Camera-type eye (tissue), 1 donor: ENCODE data around the gene CTSW. TPM values are rescaled to one million over a fixed set of nuclear protein-coding genes. Genes with fewer than 3 reads are reported as not detected.

Source experiments
- total RNA-seq: library from RNA; depleted of rRNA; stranded (reverse); fragments of >200 nt; gene quantifications from one replicate; pipeline ENCODE4 v1.2.3, GENCODE V29; 2014

The CTSW gene, protein sequence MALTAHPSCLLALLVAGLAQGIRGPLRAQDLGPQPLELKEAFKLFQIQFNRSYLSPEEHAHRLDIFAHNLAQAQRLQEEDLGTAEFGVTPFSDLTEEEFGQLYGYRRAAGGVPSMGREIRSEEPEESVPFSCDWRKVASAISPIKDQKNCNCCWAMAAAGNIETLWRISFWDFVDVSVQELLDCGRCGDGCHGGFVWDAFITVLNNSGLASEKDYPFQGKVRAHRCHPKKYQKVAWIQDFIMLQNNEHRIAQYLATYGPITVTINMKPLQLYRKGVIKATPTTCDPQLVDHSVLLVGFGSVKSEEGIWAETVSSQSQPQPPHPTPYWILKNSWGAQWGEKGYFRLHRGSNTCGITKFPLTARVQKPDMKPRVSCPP
- 0.77 TPM for total RNA-seq

DNA sequence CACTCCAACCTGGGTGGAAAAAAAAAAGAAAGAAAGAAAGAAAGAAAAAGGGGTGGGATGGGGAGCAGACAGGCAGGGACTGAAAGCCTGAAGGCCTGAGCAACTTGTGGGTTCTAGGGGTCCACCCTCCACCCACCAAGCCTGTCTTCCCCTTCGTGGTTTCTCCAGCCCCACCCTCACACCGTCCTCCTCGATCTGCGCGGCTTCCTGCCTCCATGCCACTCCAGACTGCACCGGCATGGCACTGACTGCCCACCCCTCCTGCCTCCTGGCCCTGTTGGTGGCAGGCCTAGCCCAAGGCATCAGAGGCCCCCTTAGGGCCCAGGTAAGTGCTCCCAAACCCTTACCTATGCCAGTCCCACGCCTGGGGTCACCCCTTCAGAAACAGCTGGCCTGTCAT lies at the start of gene CTSW:
Gene CTSW (plus strand): TSS at position 221 of the 400 bp plus-strand sequence. CDS start 18 bp downstream, at position 239.

DNA sequence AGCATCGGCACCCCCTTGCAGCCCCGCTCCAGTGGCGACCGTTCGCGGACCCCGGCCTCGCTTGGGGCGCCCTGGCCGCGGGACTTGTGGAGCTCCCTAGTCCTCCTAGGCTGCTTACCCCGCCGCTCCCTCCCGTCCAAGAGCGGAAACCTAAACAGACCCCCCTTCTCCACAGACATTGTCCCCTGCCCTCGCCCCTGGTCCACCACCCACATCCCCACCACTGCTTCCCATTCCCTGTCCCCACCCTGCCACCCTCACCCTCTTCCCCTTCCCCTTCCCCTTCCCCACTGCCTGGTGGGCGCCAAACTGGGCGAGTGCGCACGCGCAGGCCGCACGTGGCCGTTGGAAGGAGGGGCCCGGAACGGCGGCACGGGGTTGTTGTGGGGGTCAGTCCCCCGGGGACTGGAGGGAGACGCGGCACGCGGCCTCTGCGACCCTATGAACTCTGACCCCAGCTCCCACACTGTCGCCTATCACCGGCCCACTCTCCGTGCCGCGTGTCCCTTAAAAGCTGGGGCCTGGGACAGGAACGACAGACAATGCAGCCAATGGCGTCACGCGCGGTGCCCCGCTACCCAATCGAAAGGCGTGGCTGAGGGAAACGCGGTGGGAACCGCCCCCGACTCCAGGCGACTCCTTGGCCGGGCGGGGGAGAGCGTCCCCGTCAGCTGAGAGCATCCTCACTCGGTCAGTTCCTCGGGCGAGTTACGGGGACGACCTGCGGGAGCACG lies 46.2 kb upstream of the CTSW start, which contains the start of gene SNX32:
Gene SNX32 (plus strand): TSS at position 667 of the 734 bp plus-strand sequence. CDS start 103 bp downstream, outside the sequence.

DNA sequence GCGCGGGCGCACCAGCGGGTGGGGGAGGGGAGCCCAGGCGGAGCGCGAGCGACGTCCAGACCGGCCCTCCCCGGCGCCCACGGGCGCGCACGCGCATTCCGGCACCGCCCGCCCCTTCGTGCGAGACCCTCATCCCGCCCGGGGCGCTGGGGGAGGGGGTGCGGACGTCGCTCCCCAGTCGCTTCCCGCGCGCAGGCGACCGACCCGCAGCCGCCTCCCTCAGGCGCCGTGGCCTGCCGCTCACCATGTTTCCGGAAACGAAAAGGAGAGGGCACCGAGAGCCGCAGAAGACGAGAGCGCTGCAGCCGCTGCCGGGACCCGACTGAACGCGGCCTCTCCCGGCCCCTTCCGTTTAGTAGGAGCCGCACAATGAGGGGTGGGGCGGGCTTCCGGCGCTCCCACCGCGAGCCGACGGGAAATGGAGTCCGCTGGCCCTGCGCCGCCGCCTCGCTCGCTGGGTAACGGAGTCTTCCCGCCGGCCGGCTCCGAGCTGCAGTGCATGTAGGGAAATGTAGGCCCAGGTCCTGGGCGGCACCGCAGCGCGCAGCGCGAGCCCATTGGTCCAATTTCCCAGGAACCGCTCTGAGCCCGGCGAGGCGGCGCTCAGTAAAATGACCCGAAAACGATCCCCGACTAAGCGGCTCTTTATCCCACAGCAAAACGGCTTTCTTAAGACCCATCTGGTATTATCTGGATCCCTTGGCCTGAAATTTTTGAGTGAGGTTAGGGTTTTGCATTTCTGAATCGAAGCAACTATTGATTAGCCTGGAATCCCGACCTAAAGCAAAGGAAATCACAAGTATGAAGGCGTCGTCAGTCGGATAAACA lies 21.6 kb upstream of the CTSW start, which contains the start of gene CFL1:
Gene CFL1 (minus strand): TSS at position 328 of the 828 bp plus-strand sequence. CDS start 81 bp downstream, at position 247.

DNA sequence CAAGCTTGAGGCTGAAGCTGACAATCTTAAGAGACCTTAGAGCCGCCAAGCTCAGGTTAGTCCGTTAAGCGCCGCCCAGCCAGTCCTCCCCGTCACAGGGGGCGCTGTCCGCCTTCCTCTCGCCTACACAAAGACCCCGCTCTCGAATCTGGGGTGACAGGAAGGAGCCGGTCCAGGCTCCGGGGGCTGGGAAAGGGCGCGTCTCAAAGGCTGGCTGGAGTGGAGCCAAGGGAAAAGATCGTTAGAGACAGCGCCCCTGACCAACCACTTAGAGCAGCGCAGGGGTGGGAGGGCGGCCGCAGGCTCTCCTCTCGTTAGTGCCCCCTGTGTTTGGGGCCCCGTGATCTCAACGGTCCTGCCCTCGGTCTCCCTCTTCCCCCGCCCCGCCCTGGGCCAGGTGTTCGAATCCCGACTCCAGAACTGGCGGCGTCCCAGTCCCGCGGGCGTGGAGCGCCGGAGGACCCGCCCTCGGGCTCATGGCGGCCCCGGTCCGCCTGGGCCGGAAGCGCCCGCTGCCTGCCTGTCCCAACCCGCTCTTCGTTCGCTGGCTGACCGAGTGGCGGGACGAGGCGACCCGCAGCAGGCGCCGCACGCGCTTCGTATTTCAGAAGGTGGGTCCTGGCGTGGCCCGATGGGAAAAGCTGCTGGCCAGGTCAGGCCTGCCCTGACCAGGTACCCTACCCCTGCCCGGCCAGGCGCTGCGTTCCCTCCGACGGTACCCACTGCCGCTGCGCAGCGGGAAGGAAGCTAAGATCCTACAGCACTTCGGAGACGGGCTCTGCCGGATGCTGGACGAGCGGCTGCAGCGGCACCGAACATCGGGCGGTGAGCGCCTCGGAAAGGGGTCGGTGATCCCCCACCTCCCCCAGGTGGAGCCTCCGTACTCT lies 19.1 kb upstream of the CTSW start, which contains the start of gene MUS81:
Gene MUS81 (plus strand): TSS at position 156 of the 887 bp plus-strand sequence. CDS start 321 bp downstream, at position 477.

DNA sequence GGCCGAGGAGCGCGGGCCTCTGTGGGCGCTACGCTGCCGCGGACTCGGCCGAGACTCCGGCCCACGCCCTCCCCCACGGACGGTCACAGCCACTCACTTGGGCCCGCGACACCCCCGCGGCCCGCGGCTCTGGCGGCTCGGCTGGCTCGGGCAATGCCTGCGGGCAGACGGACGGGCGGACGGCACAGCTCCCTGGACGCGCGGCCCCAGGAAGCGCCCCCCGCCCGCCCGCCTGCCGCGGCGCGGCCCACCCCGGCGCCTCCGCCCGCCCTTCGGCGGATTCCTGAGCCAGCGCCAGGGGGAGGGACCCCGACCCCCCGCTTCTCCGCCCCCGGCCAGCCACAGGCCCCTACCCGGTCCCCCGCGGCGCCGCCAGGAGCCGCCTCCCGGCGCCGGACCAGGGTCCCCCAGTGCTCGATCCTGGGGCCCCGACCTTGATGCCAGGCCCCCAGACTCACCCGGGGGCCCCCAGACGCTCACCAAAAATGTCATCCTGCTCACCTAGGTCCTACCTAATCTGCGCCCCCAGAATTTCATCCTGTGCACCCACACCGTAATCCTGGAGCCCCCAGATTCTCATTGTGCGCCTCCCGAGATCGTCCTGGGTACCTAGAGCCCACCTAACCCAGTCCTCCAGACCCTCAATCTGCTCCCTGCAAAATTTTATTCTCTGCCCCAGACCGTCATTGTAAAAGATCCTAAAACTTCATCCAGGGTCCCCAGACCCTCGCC lies 6.9 kb upstream of the CTSW start, which contains the start of gene EFEMP2:
Gene EFEMP2 (minus strand): TSS at position 215 of the 732 bp plus-strand sequence. CDS start 446 bp downstream, outside the sequence.

DNA sequence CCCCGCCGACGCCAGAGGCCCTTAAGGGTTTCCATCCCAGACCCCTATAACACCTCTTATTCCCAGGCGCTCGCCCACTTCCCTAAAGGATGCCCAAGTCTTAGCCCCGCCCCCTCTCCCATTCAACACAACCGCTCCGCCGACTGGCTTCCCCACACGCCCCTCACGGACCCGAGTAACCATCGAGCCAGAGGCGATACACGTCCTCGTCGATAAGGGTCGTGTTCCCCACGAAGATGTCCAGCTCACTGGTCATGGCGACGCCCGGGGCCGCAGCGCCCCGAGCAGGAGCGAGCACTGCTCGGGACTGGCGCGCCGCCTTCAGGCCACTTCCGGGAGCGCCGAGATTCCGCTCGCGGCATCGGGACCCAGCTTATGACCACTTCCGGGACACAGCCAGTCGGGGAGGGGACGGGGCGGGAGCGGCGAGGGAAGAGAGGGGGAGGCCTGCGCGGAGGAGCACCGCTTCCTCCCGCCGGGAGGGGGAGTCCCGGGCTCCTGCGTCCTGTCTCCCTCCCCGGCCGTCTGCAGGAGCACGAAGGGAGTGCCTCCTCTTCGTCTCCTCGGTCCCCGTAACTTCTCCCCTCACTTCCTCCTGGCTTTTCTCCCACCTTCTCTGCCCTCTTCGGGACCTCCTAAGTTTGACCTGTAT lies 8.7 kb downstream of the CTSW start, which contains the start of gene FIBP:
Gene FIBP (minus strand): TSS at position 309 of the 652 bp plus-strand sequence. CDS start 53 bp downstream, at position 256.

DNA sequence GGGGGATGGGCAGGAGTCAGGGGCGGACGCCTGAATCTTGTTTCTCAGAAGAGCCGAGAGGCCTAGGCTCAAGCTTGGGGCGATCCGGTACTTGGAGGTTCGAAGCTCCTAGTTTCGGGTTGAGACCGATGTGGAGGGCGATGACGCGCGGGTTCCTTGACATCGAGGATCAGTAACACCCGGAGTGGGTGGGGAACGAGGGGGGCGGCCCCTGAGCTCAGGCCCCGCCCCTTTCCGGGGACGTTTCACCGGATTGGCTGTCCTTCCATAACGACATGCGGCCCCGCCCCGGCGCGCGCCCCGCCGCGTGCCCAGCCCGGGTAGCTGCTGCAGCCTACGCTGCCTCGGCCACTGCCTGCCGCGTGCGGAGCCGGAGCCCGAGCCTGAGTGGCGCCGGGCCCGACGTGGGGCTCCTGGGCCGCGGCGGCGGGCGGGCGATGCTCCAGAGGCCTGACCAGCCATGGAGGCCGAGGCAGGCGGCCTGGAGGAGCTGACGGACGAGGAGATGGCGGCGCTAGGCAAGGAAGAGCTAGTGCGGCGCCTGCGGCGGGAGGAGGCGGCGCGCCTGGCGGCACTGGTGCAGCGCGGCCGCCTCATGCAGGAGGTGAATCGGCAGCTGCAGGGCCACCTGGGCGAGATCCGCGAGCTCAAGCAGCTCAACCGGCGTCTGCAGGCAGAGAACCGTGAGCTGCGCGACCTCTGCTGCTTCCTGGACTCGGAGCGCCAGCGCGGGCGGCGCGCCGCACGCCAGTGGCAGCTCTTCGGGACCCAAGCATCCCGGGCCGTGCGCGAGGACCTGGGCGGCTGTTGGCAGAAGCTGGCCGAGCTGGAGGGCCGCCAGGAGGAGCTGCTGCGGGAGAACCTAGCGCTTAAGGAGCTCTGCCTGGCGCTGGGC lies 10.9 kb downstream of the CTSW start, which contains the start of gene CCDC85B:
Gene CCDC85B (plus strand): TSS at position 350 of the 895 bp plus-strand sequence. CDS start 111 bp downstream, at position 461.

DNA sequence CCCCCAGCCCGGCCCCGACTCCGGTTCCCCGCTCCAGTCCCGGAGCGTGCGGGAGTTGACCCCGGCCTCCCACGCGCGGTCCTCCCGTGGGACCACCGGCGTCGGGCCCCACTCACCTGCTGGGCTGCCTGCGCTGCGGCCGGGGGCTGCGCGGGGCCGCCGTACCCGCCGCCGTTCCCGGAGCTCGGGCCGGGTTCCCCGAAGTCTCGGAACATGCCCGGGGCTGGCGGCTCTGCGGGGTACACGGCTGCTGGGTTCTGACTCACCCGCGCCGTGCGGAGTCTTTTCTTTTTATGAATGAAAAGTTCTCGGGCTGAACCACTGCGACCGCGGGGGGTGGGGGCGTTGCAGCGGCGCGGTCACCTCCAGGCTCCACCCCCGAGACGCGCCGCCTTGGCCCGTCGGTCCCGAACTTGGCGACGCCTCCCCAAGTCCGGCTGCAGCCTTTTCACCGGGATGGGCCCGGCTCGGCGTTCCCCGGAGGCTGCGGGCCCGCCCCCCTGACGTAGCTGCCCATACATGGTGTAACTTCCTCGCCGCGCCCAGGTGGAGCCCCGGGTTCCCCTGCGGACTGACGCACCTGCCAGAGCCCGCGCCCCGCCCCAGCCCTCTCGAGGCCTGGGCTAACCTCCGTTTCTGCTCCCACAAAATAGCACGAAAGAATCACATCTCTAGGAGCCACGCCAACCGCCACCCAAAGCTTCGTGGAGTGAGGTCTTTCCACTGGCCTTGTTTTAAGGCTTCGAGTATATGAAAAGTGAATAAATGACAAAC lies 20.7 kb downstream of the CTSW start, which contains the start of gene FOSL1:
Gene FOSL1 (minus strand): TSS at position 264 of the 774 bp plus-strand sequence. CDS start 49 bp downstream, at position 215.

DNA sequence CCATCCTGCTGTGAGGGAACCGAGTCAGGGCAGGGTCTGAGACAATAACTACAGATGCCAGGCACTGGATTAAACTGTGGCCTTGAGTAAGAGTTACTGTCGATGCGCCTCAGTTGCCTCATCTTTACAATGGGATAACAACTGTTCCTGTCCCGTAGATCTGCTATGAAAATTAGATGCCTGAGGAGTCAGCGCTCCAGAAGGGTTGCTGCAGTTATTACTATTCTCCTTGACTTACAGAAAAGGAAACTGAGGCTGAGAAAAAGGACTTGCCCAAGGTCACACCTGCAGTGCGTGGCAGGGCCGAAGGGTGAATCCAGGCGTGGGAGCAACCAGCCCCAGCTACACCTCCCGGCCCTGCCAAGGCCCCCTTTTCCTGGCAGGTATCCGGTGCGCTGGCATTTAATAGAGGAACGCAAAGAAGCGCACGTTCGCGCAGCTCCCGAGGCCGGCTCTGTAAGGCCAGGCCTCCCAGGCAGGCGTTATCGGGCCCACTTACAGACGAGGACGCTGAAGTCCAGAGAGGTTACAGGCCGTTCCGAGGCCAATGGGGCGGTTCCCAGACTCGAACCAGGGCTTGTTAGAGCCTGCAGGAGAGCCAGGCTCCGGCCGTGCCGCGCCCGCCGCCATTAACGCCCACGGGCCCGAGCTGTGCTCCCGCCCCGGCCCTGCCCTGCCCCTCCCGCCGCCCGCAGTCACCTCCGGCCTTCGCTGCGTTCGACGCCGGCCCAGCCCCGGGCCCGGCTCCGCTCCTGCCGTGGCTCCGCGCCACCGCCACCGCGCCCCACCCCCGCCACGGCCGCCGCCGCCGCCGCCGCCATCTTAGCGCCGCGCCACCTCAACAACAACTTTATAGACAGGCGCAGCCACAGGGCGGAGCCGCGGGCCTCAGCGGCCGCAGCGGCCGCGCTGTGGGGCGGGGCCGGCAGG lies 38.8 kb downstream of the CTSW start, which contains the start of gene C11orf68:
Gene C11orf68 (minus strand): TSS at position 852 of the 930 bp plus-strand sequence. CDS start 31 bp downstream, at position 821.

DNA sequence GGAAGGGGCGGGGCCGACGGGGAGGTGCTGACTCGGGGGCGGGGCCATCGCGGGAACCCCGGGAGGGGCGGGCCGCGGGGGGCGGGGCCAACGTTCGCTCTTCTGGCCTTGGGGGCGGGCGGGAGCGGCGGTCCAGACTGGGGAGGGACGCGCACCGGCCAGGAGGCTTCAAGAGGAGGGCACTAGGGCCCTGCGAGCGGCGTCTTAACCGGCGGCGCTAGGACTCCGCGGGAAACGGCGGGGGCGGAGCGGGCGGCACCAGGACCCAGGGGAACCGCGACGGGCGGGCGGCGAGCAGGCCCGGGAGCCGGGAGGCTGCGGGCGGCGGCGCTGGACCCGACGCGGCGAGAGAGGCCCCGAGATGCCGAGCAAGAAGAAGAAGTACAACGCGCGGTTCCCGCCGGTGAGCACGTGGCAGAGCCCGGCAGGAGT lies 39.5 kb downstream of the CTSW start, which contains the start of gene DRAP1:
Gene DRAP1 (plus strand): TSS at position 286 of the 432 bp plus-strand sequence. CDS start 76 bp downstream, at position 362.

Other genes starting within 250 kb of the CTSW start
- 16.2 TPM for gene SIPA1, start 241.7 kb upstream of the CTSW start, total RNA-seq
- gene RELA, start 216.9 kb upstream of the CTSW start, total RNA-seq: 24.5 TPM
- gene KAT5, start 167.6 kb upstream of the CTSW start, total RNA-seq: 58.7 TPM
- 38.4 TPM for gene RNASEH2C, start 159.0 kb upstream of the CTSW start, total RNA-seq
- 8.6 TPM for gene AP5B1, start 98.9 kb upstream of the CTSW start, total RNA-seq
- 0.49 TPM for gene OVOL1, start 92.8 kb upstream of the CTSW start, total RNA-seq
- gene SNX32, start 45.9 kb upstream of the CTSW start, total RNA-seq: 3.1 TPM
- gene CFL1, start 21.7 kb upstream of the CTSW start, total RNA-seq: 451 TPM
- 42.3 TPM for gene MUS81, start 19.4 kb upstream of the CTSW start, total RNA-seq
- 65.5 TPM for gene EFEMP2, start 7.0 kb upstream of the CTSW start, total RNA-seq
- 67.0 TPM for gene FIBP, start 8.6 kb downstream of the CTSW start, total RNA-seq
- 21.2 TPM for gene CCDC85B, start 10.8 kb downstream of the CTSW start, total RNA-seq
- not detected for gene FOSL1, start 20.6 kb downstream of the CTSW start, total RNA-seq
- 19.1 TPM for gene C11orf68, start 39.2 kb downstream of the CTSW start, total RNA-seq
- gene DRAP1, start 39.6 kb downstream of the CTSW start, total RNA-seq: 54.6 TPM
- not detected for gene TSGA10IP, start 65.6 kb downstream of the CTSW start, total RNA-seq
- 55.1 TPM for gene SART1, start 81.9 kb downstream of the CTSW start, total RNA-seq
- 34.6 TPM for gene EIF1AD, start 122.3 kb downstream of the CTSW start, total RNA-seq
- 17.2 TPM for gene BANF1, start 122.7 kb downstream of the CTSW start, total RNA-seq
- gene CST6, start 132.2 kb downstream of the CTSW start, total RNA-seq: not detected
- not detected for gene CATSPER1, start 146.6 kb downstream of the CTSW start, total RNA-seq
- 8.4 TPM for gene GAL3ST3, start 169.3 kb downstream of the CTSW start, total RNA-seq
- gene SF3B2, start 172.5 kb downstream of the CTSW start, total RNA-seq: 125 TPM
- 49.3 TPM for gene PACS1, start 190.4 kb downstream of the CTSW start, total RNA-seq